Measurements from ENCODE around the gene LRRC46. TPM values are rescaled to one million over a fixed set of nuclear protein-coding genes. Genes with fewer than 3 reads are reported as not detected.

LRRC46 gene
- total and polyA plus RNA-seq, 9 of the 15 experiments (the other 6 are each of a cell fraction or from before 2014, with no cell fraction given), result 0.39 to 1.4 (median 0.53) TPM; not detected in 1

DNA sequence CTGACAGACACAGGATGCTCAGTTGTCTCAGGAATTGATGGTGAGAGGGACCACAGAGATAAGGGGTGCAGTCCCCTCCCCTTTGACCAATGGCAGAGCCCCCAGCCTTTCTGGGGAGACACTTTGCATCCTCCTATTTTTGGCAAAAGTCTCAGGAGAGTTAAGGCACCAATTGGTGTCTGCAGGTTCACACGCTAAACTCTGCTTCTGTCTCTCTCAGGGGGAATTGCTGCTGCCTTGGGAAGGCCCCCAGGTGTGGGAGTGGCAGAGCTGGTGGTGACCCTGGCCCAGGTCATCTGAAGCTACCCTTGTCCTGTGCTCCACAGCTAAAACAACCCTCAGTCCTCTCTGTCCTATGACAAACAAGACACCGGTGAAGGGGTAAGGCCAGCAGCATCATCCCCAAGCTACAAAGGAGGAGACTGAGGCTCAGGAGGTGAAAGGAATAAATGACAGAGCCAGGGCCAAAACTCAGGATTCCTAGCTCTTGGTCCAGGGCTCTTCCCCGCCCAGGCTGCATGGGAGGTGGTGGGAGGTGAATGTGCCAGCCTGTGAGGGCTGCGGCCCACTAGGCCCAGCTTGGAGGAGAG lies 30.2 kb upstream of the LRRC46 start:
- no peaks in the 10 kb centered on the region for H3K36me3 ChIP-seq (ENCODE audit: control insufficient read depth, insufficient read depth, low read length)
- FAIRE-seq (no peak), ATAC-seq (no peak), DNase-seq (ENCODE audit: extremely low read depth in 1 of 4, low spot score in 3 of 4) (no peak)
- no peak overlapping the region for H2AFZ ChIP-seq (ENCODE audit: low read depth, low read length)
- H3K27me3 ChIP-seq (ENCODE audit: control insufficient read depth in 2 of 2, insufficient read depth in 2 of 2, low read length in 2 of 2), result peaks cover 0 to 29% of the 10 kb centered on the region in 2 experiments; a peak in 3 of 5 replicates
- 5% methylated on average over 4 of the region's 4 CpGs for whole genome bisulfite sequencing (ENCODE audit: insufficient coverage, low coverage, missing lambda C conversion rate)
- CTCF ChIA-PET (ENCODE audit: low intra/inter-chr PET ratio), result no interaction called here
- H3K79me2 ChIP-seq (ENCODE audit: control insufficient read depth, insufficient read depth, low read length), result no peaks in the 10 kb centered on the region
- POLR2A ChIA-PET, result interaction anchor here (0.6 to 1.0 kb wide), 3 partner anchors 20 to 682 kb away, joined by 3 to 4 read pairs (median 4); partner anchors contain the start of genes LRRC46, MRPL10 and OSBPL7
- H3K4me1 ChIP-seq (replicated peaks in 1 of 2; ENCODE audit: control insufficient read depth in 2 of 2, insufficient read depth in 2 of 2, low read length in 2 of 2), result peaks cover 0 to 6% of the 10 kb centered on the region in 2 experiments; a peak in 1 of 5 replicates
- no TSS peak for BruUV-seq (replicated peaks)
- TF ChIP-seq, protein P1, sequence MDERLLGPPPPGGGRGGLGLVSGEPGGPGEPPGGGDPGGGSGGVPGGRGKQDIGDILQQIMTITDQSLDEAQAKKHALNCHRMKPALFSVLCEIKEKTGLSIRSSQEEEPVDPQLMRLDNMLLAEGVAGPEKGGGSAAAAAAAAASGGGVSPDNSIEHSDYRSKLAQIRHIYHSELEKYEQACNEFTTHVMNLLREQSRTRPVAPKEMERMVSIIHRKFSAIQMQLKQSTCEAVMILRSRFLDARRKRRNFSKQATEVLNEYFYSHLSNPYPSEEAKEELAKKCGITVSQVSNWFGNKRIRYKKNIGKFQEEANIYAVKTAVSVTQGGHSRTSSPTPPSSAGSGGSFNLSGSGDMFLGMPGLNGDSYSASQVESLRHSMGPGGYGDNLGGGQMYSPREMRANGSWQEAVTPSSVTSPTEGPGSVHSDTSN (CRISPR knock-in tag; IDR thresholded peaks at IDR 0.05; ENCODE audit: low read depth), result 0 out of 2 replicates have a peak, but pooled peaks have one; percentile 5
- TF ChIP-seq, protein P1 (tag; conservative IDR thresholded peaks at IDR 0.05; ENCODE audit: low read depth), result no peak
- no peak for TF ChIP-seq JUNB (CRISPR knock-in tag; conservative IDR thresholded peaks at IDR 0.05)
- intact Hi-C loops (cut with micrococcal nuclease), result loop anchor here (5.0 kb wide), 1 partner anchor 104 kb away; no protein-coding TSS in a partner anchor
- in situ Hi-C loops (cut with MboI), result no loop called here
- no peak overlapping the region for H3K27ac ChIP-seq (ENCODE audit: extremely low read depth, low read depth, low read length)
- H3K9me3 ChIP-seq (replicated peaks; ENCODE audit: control insufficient read depth, insufficient read depth, low read depth, low read length), result no peaks in the 10 kb centered on the region
- no peak overlapping the region for H3K9ac ChIP-seq (ENCODE audit: insufficient read depth in 1 of 2, low read depth in 2 of 2, low read length in 2 of 2)
- peaks cover 16% of the 10 kb centered on the region; the same call in 1 of the 2 replicates for H4K20me1 ChIP-seq (replicated peaks; ENCODE audit: control insufficient read depth, insufficient read depth, low read length)
- H3K4me2 ChIP-seq (ENCODE audit: insufficient read depth, low read length), result no peak overlapping the region
- H3K4me3 ChIP-seq, result no peak overlapping the region
- no peaks in the 10 kb centered on the region for H3K9me1 ChIP-seq (ENCODE audit: control insufficient read depth, insufficient read depth, low read length)
